ENCODE measurements around the gene HCN3.

The HCN3 gene

DNA sequence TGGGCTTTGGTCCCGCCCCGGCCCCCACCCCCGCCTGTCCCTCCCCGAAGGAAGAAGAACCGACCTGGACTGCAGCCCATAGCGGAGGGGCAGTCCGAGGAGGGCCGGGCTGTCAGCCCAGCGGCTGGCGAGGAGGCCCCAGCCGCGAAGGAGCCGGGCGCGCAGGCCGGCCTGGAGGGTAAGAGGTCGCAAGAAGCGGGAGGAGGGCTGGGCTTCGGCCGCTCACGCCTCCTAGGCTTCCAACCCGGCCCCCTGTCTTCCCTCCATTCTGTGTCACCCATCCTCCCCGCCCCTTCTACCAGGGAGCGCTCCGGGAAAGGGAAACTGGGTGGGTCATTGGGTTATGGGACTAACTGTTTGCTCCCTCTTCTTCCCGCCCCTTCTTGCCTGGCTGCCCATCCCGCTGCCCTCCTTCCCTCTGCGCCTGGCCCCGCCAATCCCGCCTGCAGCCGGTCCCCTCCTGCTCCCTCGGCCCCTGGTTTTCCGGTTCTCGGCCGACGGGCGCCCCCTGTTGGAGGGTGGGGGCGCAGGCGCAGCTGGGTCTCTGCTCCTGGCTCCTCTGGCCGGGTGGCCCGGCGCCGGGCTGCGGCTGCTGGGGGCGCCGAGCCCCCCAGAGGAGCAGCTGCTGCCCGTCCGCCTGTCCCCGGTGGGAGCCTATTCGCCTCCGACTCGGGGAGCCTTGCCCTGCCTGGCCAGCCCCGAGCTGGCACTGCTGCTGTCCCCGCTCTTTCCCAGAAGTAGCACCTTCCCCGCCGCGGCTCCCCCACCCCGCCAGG, 45.9 kb downstream of the HCN3 start:
- TF ChIP-seq, protein P1, sequence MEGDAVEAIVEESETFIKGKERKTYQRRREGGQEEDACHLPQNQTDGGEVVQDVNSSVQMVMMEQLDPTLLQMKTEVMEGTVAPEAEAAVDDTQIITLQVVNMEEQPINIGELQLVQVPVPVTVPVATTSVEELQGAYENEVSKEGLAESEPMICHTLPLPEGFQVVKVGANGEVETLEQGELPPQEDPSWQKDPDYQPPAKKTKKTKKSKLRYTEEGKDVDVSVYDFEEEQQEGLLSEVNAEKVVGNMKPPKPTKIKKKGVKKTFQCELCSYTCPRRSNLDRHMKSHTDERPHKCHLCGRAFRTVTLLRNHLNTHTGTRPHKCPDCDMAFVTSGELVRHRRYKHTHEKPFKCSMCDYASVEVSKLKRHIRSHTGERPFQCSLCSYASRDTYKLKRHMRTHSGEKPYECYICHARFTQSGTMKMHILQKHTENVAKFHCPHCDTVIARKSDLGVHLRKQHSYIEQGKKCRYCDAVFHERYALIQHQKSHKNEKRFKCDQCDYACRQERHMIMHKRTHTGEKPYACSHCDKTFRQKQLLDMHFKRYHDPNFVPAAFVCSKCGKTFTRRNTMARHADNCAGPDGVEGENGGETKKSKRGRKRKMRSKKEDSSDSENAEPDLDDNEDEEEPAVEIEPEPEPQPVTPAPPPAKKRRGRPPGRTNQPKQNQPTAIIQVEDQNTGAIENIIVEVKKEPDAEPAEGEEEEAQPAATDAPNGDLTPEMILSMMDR (IDR thresholded peaks at IDR 0.05) = peak; percentile 92
- peak overlapping the region; percentile 92 for H3K4me3 Mint-ChIP-seq
- H3K4me1 Mint-ChIP-seq = peaks cover 61% of the 10 kb centered on the region
- peaks cover 20% of the 10 kb centered on the region for H3K36me3 Mint-ChIP-seq (ENCODE audit: low read depth)
- peak; percentile 94 for DNase-seq
- peaks cover 7% of the 10 kb centered on the region for H3K27me3 Mint-ChIP-seq (ENCODE audit: low read depth, poor library complexity)
- H3K27ac Mint-ChIP-seq = no peak overlapping the region
- no peaks in the 10 kb centered on the region for H3K9me3 Mint-ChIP-seq

DNA sequence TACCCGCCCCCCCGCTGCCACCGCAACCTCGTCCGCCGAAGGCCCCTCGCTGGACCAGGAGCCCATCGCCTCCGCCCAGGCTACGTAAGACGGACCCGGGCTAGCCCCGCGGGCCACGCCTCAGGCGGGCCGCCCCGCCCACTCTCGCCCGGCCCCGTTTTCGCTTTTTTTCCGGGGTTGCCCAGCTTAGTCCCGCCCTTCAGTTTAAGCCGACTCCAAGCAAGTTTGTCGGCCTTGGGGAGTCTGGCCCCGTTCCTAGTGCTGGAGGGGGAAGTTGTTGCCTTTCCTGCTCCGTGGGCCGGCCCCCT, 46.4 kb downstream of the HCN3 start:
- Mint-ChIP-seq H3K36me3 (ENCODE audit: low read depth) (peaks cover 20% of the 10 kb centered on the region), H3K27ac (no peak overlapping the region), H3K9me3 (no peaks in the 10 kb centered on the region), H3K4me1 (peaks cover 61% of the 10 kb centered on the region), H3K4me3 (peak overlapping the region; percentile 92), H3K27me3 (ENCODE audit: low read depth, poor library complexity) (peaks cover 7% of the 10 kb centered on the region)
- peak; percentile 83 for DNase-seq
- TF ChIP-seq, protein P1 (IDR thresholded peaks at IDR 0.05) = no peak

DNA sequence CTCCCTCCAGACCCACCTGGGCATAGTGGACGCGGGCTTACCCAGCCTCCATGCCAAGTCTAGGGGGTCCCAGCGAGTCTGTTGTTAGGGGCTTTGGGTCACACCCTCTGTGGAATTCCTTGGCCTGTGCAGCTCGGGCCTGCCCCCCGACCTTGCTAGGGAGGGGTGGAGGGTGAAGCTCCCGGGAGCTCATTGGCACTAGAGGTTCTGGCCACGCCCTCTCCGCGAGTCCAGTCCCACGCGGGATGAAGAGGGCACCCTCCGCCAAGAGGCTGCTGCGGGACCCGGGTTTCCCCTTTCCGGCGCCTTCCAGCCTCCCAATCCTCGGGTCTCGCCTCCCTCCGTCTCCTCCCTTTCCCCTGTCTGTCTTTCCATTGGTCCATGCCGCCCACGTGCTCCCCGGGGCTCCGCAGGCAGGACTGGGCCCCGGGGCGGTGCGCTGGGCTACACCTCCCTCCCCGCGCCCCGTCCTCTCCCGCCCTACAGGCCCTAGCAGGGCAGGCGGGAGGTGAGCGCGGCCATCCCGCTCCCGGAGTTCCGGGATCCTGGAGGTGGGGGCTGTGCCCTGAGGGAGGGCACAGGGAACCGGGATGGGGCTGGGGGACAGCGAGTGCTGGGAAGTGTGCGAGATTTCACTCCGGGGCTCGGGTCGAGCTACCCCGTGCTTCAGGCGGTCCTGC, 46.9 kb downstream of the HCN3 start:
- TF ChIP-seq, protein P1 (IDR thresholded peaks at IDR 0.05) = no peak
- Mint-ChIP-seq H3K27ac (peak overlapping the region; percentile 42), H3K27me3 (ENCODE audit: low read depth, poor library complexity) (peaks cover 7% of the 10 kb centered on the region), H3K36me3 (ENCODE audit: low read depth) (peaks cover 16% of the 10 kb centered on the region), H3K4me3 (peak overlapping the region; percentile 92), H3K4me1 (peaks cover 56% of the 10 kb centered on the region), H3K9me3 (no peaks in the 10 kb centered on the region)
- DNase-seq = peak; percentile 90

DNA sequence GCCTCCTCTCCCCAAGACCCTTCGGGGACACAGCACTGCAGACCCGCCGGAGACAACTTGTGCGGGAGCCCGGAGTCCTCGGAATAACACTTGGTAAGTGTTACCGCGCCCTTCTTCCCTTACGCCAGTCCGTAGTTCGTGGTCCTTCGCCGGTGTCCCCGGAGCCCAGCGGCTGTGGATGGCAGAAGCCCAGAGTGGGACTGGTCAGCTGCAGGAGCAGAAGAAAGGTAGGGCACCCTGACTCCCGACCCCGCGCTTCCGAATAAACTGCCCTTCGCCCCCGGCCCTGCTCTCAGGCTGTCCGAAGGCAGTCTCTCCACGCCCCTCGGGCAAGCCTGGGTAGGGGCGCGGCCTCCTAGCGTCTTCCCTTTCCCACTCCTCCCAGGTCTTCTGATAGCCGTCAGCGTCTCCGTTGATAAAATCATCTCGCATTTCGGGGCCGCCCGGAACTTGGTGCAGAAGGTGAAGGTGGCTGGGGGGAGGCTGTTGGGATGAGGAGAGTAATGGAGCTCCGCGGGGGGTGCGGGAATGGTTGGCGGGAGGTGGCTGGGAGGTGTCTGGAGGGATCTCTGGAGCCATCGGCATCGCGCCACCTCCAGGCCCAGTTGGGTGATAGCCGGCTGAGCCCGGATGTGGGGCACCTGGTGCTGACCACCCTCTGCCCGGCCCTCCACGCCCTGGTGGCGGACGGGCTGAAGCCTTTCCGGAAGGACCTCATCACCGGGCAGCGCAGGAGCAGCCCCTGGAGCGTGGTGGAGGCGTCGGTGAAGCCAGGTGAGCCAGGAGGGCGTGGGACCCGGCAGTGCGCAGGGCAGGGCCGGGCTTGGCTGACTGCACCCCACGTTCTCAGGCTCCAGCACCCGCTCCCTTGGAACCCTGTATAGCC, 47.7 kb downstream of the HCN3 start:
- Mint-ChIP-seq H3K36me3 (ENCODE audit: low read depth) (peaks cover 16% of the 10 kb centered on the region), H3K27me3 (ENCODE audit: low read depth, poor library complexity) (peaks cover 7% of the 10 kb centered on the region), H3K4me3 (peak overlapping the region; percentile 92), H3K9me3 (no peaks in the 10 kb centered on the region), H3K4me1 (peaks cover 48% of the 10 kb centered on the region), H3K27ac (peak overlapping the region; percentile 66)
- peak; percentile 72 for DNase-seq
- TF ChIP-seq, protein P1 (IDR thresholded peaks at IDR 0.05) = peak; percentile 40

DNA sequence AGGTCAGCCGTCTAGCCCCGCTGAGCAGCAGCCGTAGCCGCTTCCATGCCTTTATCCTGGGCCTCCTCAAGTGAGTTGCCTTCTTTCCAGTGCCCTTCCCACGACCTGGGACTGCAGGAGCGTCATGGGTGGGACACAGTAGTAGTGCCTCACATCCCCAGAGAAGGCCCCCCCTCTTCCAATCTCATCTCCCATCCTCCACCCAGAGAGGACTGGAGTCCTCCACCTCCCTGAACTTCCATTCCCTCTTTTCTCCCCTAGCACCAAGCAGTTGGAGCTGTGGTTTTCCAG, 48.3 kb downstream of the HCN3 start:
- TF ChIP-seq, protein P1 (IDR thresholded peaks at IDR 0.05) = no peak
- no peaks in the 10 kb centered on the region for H3K9me3 Mint-ChIP-seq
- H3K4me3 Mint-ChIP-seq = peak overlapping the region; percentile 92
- H3K4me1 Mint-ChIP-seq = peaks cover 42% of the 10 kb centered on the region
- DNase-seq = no peak
- H3K27me3 Mint-ChIP-seq (ENCODE audit: low read depth, poor library complexity) = peaks cover 7% of the 10 kb centered on the region
- no peak overlapping the region for H3K27ac Mint-ChIP-seq
- H3K36me3 Mint-ChIP-seq (ENCODE audit: low read depth) = peaks cover 20% of the 10 kb centered on the region

Measured in nephron progenitor cell (in vitro differentiated cells).